Stomach (tissue), 9 donors: ENCODE measurements around the gene NTF3. TPM values are rescaled to one million over a fixed set of nuclear protein-coding genes. Genes with fewer than 3 reads are reported as not detected.

Experiments
- DNase-seq, 2 donors: peaks; one replicate each; pipeline versions ENCODE4 v3.0.0 to v3.0.0-alpha.2; 2013 to 2019
- H3K27ac ChIP-seq, 5 donors: fragments of 200-600 bp in 4 of 5; sonication (generic) in 4 of 5; one replicate each; pipeline ENCODE4 v1.5.1; 2013 to 2019; ENCODE audit warnings: mild to moderate bottlenecking in 1 of 5, moderate library complexity in 1 of 5
- H3K27me3 ChIP-seq, 3 donors: fragments of 200-600 bp; sonication (generic); one replicate each; pipeline ENCODE4 v1.5.1; 2017 to 2019; ENCODE audit warnings: mixed run types in 1 of 3
- H3K36me3 ChIP-seq, 4 donors: fragments of 200-600 bp; sonication (generic); 1 replicate in 3 of 4; 2 replicates in 1 of 4; pipeline ENCODE4 v1.5.1; 2016 to 2019
- H3K4me1 ChIP-seq, 4 donors: fragments of 200-600 bp; sonication (generic); one replicate each; pipeline ENCODE4 v1.5.1; 2016 to 2019
- H3K4me3 ChIP-seq, 4 donors: fragments of 200-600 bp; sonication (generic) in 3 of 4; one replicate each; pipeline ENCODE4 v1.5.1; 2016 to 2019; ENCODE audit warnings: mild to moderate bottlenecking in 1 of 4
- H3K9me3 ChIP-seq, 4 donors: fragments of 200-600 bp; sonication (generic); one replicate each; pipeline ENCODE4 v1.5.1; 2016 to 2019
- CTCF ChIP-seq, 7 experiments: fragments of 450-650 bp in 4 of 7; fragments of 200-600 bp in 3 of 7; sonication (generic) in 3 of 7; IDR thresholded peaks; one replicate each; pipeline ENCODE4 v1.5.1; 2016 to 2019; ENCODE audit warnings: antibody characterized with exemption in 7 of 7, control low read depth in 2 of 7, mild to moderate bottlenecking in 1 of 7
- EP300 ChIP-seq: sonication (generic); formaldehyde crosslinking; IDR thresholded peaks from one replicate; pipeline ENCODE4 v1.6.1; 2017; ENCODE audit warnings: antibody characterized with exemption
- POLR2A ChIP-seq, 4 donors: fragments of 450-650 bp; IDR thresholded peaks; one replicate each; pipeline ENCODE4 v1.6.1; 2016; ENCODE audit warnings: antibody characterized with exemption in 4 of 4, control low read depth in 2 of 4, mild to moderate bottlenecking in 1 of 4, moderate library complexity in 1 of 4
- POLR2AphosphoS5 ChIP-seq, 3 donors: sonication (generic); formaldehyde crosslinking; IDR thresholded peaks; one replicate each; pipeline ENCODE4 v1.6.1; 2016; ENCODE audit warnings: antibody characterized with exemption in 3 of 3
- WGBS, 5 donors: extraction: QIAGEN DNeasy Blood & Tissue Kit in 3 of 5; methylation state at CpG; one replicate each; pipeline versions ENCODE4 v1.1.5 to v1.1.7; 2013 to 2018; 5-methylcytosine and 5-hydroxymethylcytosine counted together
- intact Hi-C: fragments of 100-400 bp; cut with DNase I; formaldehyde crosslinking; loops from one replicate; pipeline ENCODE4 v1.15.1; 2023; ENCODE audit warnings: low total_unique reads
- polyA plus RNA-seq, 3 donors: library from polyadenylated mRNA; stranded (reverse); fragments of 200-250 nt; gene quantifications; one replicate each; pipeline ENCODE4 v1.2.3, GENCODE V29; 2013
- total RNA-seq, 5 donors: library from RNA; depleted of rRNA; stranded (reverse); fragments of >200 nt; gene quantifications; one replicate each; pipeline versions ENCODE4 v1.1.0 to v1.2.3, GENCODE V29; 2014 to 2016
- donor health status: healthy with polysubstance abuse.
- donor health status: Bipolar disorder and iron deficiency.
- donor health status: healthy.

NTF3 gene
- total and polyA plus RNA-seq, 8 donors = 0.87 to 7.3 (median 4.0) TPM; not detected in 3

GRCh38 chr12:5520037-5520436, 88.1 kb downstream of the NTF3 start:
- TF ChIP-seq POLR2AphosphoS5 (IDR thresholded peaks at IDR 0.05) (no peak), POLR2A (IDR thresholded peaks at IDR 0.05) (no peak), CTCF (IDR thresholded peaks at IDR 0.05) (no peak), EP300 (no peak)
- H3K4me3 ChIP-seq = no peak overlapping the region
- no peak for DNase-seq
- H3K36me3 ChIP-seq = no peaks in the 10 kb centered on the region
- intact Hi-C loops = no loop called here
- no peak overlapping the region for H3K27ac ChIP-seq
- WGBS, 5 donors = 77 to 86% (median 81%) methylated on average over 4 of the region's 4 CpGs
- no peaks in the 10 kb centered on the region for H3K9me3 ChIP-seq
- no peaks in the 10 kb centered on the region for H3K27me3 ChIP-seq
- no peaks in the 10 kb centered on the region for H3K4me1 ChIP-seq

DNA sequence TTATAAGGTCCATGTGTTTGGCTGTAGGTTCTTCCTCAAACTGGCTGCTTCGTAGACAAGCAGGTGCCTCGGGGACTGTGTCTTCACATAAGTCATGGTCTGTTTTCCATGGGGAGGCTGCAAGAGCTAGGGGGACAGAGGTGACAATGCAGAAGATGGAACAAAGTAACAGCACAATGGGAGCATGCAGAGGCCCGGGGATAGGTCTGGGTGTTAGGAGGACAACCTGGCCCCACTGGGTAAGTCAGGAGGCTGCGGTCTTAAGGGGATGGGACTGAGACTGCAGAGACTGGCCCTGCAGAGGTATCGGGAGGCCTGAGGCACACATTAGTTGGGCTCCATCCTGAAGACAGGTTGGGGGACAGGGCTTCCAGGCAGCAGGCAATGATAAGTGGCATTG, 88.9 kb downstream of the NTF3 start:
- WGBS, 5 donors = 90 to 95% (median 91%) methylated on average over 5 of the region's 5 CpGs
- no peaks in the 10 kb centered on the region for H3K4me1 ChIP-seq
- H3K27ac ChIP-seq = no peak overlapping the region
- no peaks in the 10 kb centered on the region for H3K27me3 ChIP-seq
- DNase-seq = no peak
- H3K9me3 ChIP-seq = no peaks in the 10 kb centered on the region
- H3K36me3 ChIP-seq = no peaks in the 10 kb centered on the region
- intact Hi-C loops = no loop called here
- H3K4me3 ChIP-seq = no peak overlapping the region
- TF ChIP-seq CTCF (IDR thresholded peaks at IDR 0.05) = no peak
- no peak for TF ChIP-seq POLR2A (IDR thresholded peaks at IDR 0.05)
- no peak for TF ChIP-seq POLR2AphosphoS5 (IDR thresholded peaks at IDR 0.05)
- TF ChIP-seq EP300 = no peak

- Histone ChIP-seq H3K4me1 (no peaks in the 10 kb centered on the region), H3K27me3 (no peaks in the 10 kb centered on the region), H3K9me3 (no peaks in the 10 kb centered on the region), H3K36me3 (no peaks in the 10 kb centered on the region), H3K4me3 (no peak overlapping the region), H3K27ac (no peak overlapping the region)
- no peak for TF ChIP-seq EP300
- no peak for TF ChIP-seq POLR2AphosphoS5 (IDR thresholded peaks at IDR 0.05)
- no peak for TF ChIP-seq CTCF (IDR thresholded peaks at IDR 0.05)
- TF ChIP-seq POLR2A (IDR thresholded peaks at IDR 0.05) = no peak
- 85 to 92% (median 91%) methylated on average over 17 to 20 of the region's 20 CpGs for WGBS, 5 donors
- DNase-seq = no peak
- intact Hi-C loops = no loop called here
Measured at GRCh38 chr12:5521456-5522325, 89.8 kb downstream of the NTF3 start.

DNA sequence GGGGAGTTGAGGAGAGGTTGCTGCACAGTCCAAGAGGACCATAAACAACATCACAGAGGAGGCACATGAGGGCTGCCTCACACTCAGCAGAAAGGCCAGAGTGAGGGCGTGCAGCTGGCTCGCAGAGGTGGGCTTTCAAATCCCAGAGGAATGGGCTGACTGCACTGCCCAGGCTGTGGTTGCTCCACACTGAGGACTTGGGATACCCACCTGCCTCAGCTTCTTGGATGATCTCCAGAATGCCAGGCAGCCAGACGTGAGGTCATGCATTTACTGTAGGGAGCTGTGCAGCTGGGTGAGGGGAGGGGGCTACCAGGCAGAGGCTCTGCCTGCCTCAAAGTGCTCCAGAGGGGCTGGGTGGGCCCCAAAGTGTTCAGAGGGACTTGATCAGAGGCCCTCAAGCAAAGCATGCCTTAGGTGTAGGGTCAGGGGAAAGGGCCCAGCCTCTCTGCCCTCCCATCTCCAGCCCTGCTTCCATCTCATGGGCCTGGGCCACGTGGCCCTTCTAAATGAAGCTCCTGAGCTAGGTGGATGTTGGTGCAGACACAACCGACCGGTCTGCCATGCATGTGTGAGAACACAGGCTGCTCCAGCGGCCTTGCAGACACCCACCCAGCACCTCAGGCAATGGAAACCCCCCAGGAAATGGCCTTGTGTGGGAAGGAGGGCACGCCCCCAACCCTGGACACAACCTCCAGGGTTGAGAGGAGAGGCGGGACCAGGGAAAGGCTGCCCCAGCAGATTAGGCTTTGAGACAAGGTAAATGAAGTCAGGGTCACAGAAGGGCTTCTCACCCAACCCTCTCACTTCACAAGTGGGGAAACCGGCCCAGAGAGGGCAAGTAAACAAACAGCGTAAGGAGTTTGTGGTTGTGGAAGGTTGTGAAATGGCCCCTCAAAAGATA, 90.8 kb downstream of the NTF3 start:
- H3K36me3 ChIP-seq = no peaks in the 10 kb centered on the region
- H3K27me3 ChIP-seq = no peaks in the 10 kb centered on the region
- H3K9me3 ChIP-seq = no peaks in the 10 kb centered on the region
- H3K4me1 ChIP-seq = no peaks in the 10 kb centered on the region
- DNase-seq = peak in 1 of 2 donors; percentile 52
- intact Hi-C loops = no loop called here
- no peak overlapping the region for H3K4me3 ChIP-seq
- 73 to 86% (median 76%) methylated on average over 10 to 11 of the region's 11 CpGs for WGBS, 5 donors
- no peak for TF ChIP-seq CTCF (IDR thresholded peaks at IDR 0.05)
- no peak for TF ChIP-seq EP300
- no peak for TF ChIP-seq POLR2A (IDR thresholded peaks at IDR 0.05)
- TF ChIP-seq POLR2AphosphoS5 (IDR thresholded peaks at IDR 0.05) = no peak
- no peak overlapping the region for H3K27ac ChIP-seq
